Adrenal gland (tissue), 12 donors: ENCODE measurements around the gene TMEM52. TPM values are rescaled to one million over a fixed set of nuclear protein-coding genes. Genes with fewer than 3 reads are reported as not detected.

ENCODE experiments used
- DNase-seq, 7 donors: peaks; one replicate each; pipeline ENCODE4 v3.0.0-alpha.2; 2019 to 2020
- H3K27ac ChIP-seq, 5 donors: fragments of 200-600 bp; sonication (generic) in 4 of 5; 1 replicate in 3 of 5; 2 replicates in 2 of 5; pipeline versions ENCODE4 v1.5.1 to v1.8.0; 2016 to 2020; ENCODE audit warnings: mild to moderate bottlenecking in 1 of 5
- H3K27me3 ChIP-seq: fragments of 200-600 bp; 2 replicates; pipeline ENCODE4 v1.8.0; 2021
- H3K36me3 ChIP-seq, 2 donors: fragments of 200-600 bp; replicated peaks in 1 of 2; 1 replicate in 1 of 2; 2 replicates in 1 of 2; pipeline versions ENCODE4 v1.5.1 to v1.8.0; 2018 to 2022
- H3K4me1 ChIP-seq, 2 donors: fragments of 200-600 bp; replicated peaks in 1 of 2; 1 replicate in 1 of 2; 2 replicates in 1 of 2; pipeline versions ENCODE4 v1.5.1 to v1.8.0; 2018 to 2021
- H3K4me3 ChIP-seq, 4 donors: fragments of 200-600 bp; sonication (generic) in 3 of 4; one replicate each; pipeline ENCODE4 v1.5.1; 2016 to 2018
- H3K9me3 ChIP-seq, 3 donors: fragments of 200-600 bp; sonication (generic) in 1 of 3; replicated peaks in 1 of 3; 1 replicate in 2 of 3; 2 replicates in 1 of 3; pipeline versions ENCODE4 v1.5.1 to v1.8.0; 2016 to 2021
- CTCF ChIP-seq, 6 experiments: fragments of 450-650 bp in 4 of 6; fragments of 200-600 bp in 2 of 6; sonication (generic) in 1 of 6; IDR thresholded peaks; 1 replicate in 5 of 6; 2 replicates in 1 of 6; pipeline versions ENCODE4 v1.5.1 to v1.8.0; 2016 to 2021; ENCODE audit warnings: antibody characterized with exemption in 6 of 6, mild to moderate bottlenecking in 2 of 6, moderate library complexity in 1 of 6
- POLR2A ChIP-seq, 2 donors: fragments of 450-650 bp; IDR thresholded peaks; one replicate each; pipeline ENCODE4 v1.6.1; 2017; ENCODE audit warnings: antibody characterized with exemption in 2 of 2, mild to moderate bottlenecking in 2 of 2, moderate library complexity in 1 of 2
- WGBS, 4 donors: extraction: QIAGEN DNeasy Blood & Tissue Kit in 2 of 4; methylation state at CpG; one replicate each; pipeline versions ENCODE4 v1.1.5 to v1.1.7; 2013 to 2017; 5-methylcytosine and 5-hydroxymethylcytosine counted together
- intact Hi-C, 2 donors: fragments of 100-400 bp; cut with DNase I; formaldehyde crosslinking; loops; one replicate each; pipeline versions ENCODE4 v1.14.1 to v1.15.0; 2022 to 2023
- polyA plus RNA-seq, 3 donors: library from polyadenylated mRNA; stranded (reverse); fragments of 200-250 nt in 2 of 3; fragments of 350-450 nt in 1 of 3; fragmentation: Illumina TruSeq in 1 of 3; extraction: RNeasy Lipid Tissue Mini Kit (QIAGEN cat#74804) in 1 of 3; gene quantifications; one replicate each; pipeline ENCODE4 v1.2.3, GENCODE V29; 2013 to 2014
- total RNA-seq, 9 donors: library from RNA; depleted of rRNA in 4 of 9; stranded (reverse); fragments of >200 nt in 4 of 9; fragments of 120-200 nt in 1 of 9; fragmentation: NEBNext Ultra II Directional in 1 of 9; extraction: Animal tissue kit (Norgen Biotek cat#: 25700) in 1 of 9; gene quantifications; one replicate each; pipeline versions ENCODE4 v1.1.0 to v1.2.4, GENCODE V29; 2013 to 2023
- donor health status: healthy with polysubstance abuse.
- donor health status: Bipolar disorder and iron deficiency.
- donor health status: DM: yes; HTN: yes; CAD: no.
- donor health status: DM: no; HTN: no; CAD: no.
- donor health status: DM: no; HTN: no; CAD: no.
- donor health status: DM: yes; HTN: yes; CAD: no.

Gene TMEM52
- total and polyA plus RNA-seq, 12 donors: 7.0 to 95.4 (median 61.7) TPM

- WGBS, 4 donors: 77 to 81% (median 78%) methylated on average over 27 to 29 of the region's 29 CpGs
- Histone ChIP-seq H3K27ac (no peak overlapping the region), H3K36me3 (no peaks in the 10 kb centered on the region), H3K4me3 (no peak overlapping the region), H3K9me3 (no peaks in the 10 kb centered on the region), H3K27me3 (no peaks in the 10 kb centered on the region), H3K4me1 (peaks cover 0 to 8% of the 10 kb centered on the region in 2 donors)
- TF ChIP-seq CTCF (IDR thresholded peaks at IDR 0.05) (no peak), POLR2A (IDR thresholded peaks at IDR 0.05) (no peak)
- intact Hi-C loops: loop anchor here (5.0 kb wide), 2 partner anchors 84 to 89 kb away; no protein-coding TSS in a partner anchor
- peak in 1 of 7 donors; percentile 21 for DNase-seq
Measured at GRCh38 chr1:1958071-1958541, 39.0 kb upstream of the TMEM52 start.

GRCh38 chr1:1957533-1957961, 38.5 kb upstream of the TMEM52 start:
- H3K4me3 ChIP-seq: no peak overlapping the region
- H3K27me3 ChIP-seq: no peaks in the 10 kb centered on the region
- no peaks in the 10 kb centered on the region for H3K36me3 ChIP-seq
- no peak for TF ChIP-seq CTCF (IDR thresholded peaks at IDR 0.05)
- TF ChIP-seq POLR2A (IDR thresholded peaks at IDR 0.05): no peak
- WGBS, 4 donors: 81 to 92% (median 87%) methylated on average over 8 to 22 of the region's 22 CpGs
- DNase-seq: no peak
- intact Hi-C loops: loop anchor here (5.0 kb wide), 2 partner anchors 85 to 90 kb away; no protein-coding TSS in a partner anchor
- peaks cover 0 to 8% of the 10 kb centered on the region in 2 donors for H3K4me1 ChIP-seq
- H3K27ac ChIP-seq: no peak overlapping the region
- no peaks in the 10 kb centered on the region for H3K9me3 ChIP-seq

- intact Hi-C loops: loop anchor here (5.0 kb wide), 2 partner anchors 85 to 90 kb away; no protein-coding TSS in a partner anchor
- H3K36me3 ChIP-seq: no peaks in the 10 kb centered on the region
- H3K27ac ChIP-seq: no peak overlapping the region
- 88 to 94% (median 92%) methylated on average over 18 to 38 of the region's 38 CpGs for WGBS, 4 donors
- no peak for DNase-seq
- no peak overlapping the region for H3K4me3 ChIP-seq
- TF ChIP-seq POLR2A (IDR thresholded peaks at IDR 0.05) (no peak), CTCF (IDR thresholded peaks at IDR 0.05) (no peak)
- peaks cover 0 to 8% of the 10 kb centered on the region in 2 donors for H3K4me1 ChIP-seq
- no peaks in the 10 kb centered on the region for H3K9me3 ChIP-seq
- no peaks in the 10 kb centered on the region for H3K27me3 ChIP-seq
Measured at GRCh38 chr1:1956586-1957532, 37.8 kb upstream of the TMEM52 start.

- intact Hi-C loops: loop anchor here (5.0 kb wide), 2 partner anchors 86 to 91 kb away; no protein-coding TSS in a partner anchor
- H3K4me1 ChIP-seq: peaks cover 0 to 8% of the 10 kb centered on the region in 2 donors
Measured at GRCh38 chr1:1956101-1956500, 37.0 kb upstream of the TMEM52 start.

More at GRCh38 chr1:1956101-1956500, 37.0 kb upstream of the TMEM52 start:
- TF ChIP-seq CTCF (IDR thresholded peaks at IDR 0.05): no peak
- no peak for TF ChIP-seq POLR2A (IDR thresholded peaks at IDR 0.05)
- Histone ChIP-seq H3K27ac (no peak overlapping the region), H3K4me3 (no peak overlapping the region), H3K27me3 (no peaks in the 10 kb centered on the region), H3K36me3 (no peaks in the 10 kb centered on the region), H3K9me3 (no peaks in the 10 kb centered on the region)
- no peak for DNase-seq
- 84 to 95% (median 88%) methylated on average over 4 to 7 of the region's 7 CpGs for WGBS, 4 donors
